DMS 273 treated with DMSO at 0.1 percent for 48 hours (cell line): ENCODE measurements around the gene BLNK.
A peak's percentile ranks its signal among the peaks of the same experiment; 100 is the strongest.
"Not testable (repeated sequence)": the region's sequence is repeated elsewhere in the genome, so short reads cannot be mapped to it uniquely, and the experiment has no call there.

Experiments used
- DNase-seq: peaks from one replicate; lab custom pipeline; 2025; lab: John Stamatoyannopoulos, UW

BLNK gene

GRCh38 chr10:96271016-96271815, at the start of gene BLNK:
BLNK (minus strand) TSS chr10:96271569; CDS start chr10:96271398, 171 bp downstream.
- DNase-seq, result peak; percentile 35

- no peak for DNase-seq
These were observed 48.5 kb upstream of the BLNK start for GRCh38 chr10:96319754-96320474.

GRCh38 chr10:96317067-96317833, 45.9 kb upstream of the BLNK start:
- DNase-seq, result no peak

- DNase-seq, result no peak
These were observed 42.0 kb upstream of the BLNK start for GRCh38 chr10:96313344-96313743.

DNA sequence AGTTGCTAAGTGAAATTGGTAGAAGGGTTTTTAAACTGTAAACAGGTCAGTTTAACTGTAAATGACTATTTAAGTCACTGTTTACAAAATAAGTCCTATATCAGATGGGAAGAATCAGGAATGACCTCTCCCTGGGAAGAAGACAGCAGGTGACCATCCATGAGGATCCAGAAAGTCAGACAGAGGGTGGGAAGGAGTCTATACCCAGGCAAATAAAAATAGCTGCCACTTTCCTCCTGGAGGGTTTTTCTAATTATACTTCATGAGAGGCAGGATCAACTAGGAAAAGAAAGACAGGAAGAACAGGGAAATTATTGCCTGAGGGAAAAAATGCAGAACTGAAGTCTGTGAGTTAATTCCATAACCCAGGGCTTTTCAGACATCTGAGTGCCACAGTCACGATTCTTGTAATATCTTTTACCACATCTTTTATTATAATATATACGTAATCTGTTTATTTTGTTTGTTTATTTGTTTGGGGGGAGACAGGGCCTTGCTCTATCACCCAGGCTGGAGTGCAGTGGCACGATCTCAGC, 39.9 kb upstream of the BLNK start:
- DNase-seq, result no peak

DNA sequence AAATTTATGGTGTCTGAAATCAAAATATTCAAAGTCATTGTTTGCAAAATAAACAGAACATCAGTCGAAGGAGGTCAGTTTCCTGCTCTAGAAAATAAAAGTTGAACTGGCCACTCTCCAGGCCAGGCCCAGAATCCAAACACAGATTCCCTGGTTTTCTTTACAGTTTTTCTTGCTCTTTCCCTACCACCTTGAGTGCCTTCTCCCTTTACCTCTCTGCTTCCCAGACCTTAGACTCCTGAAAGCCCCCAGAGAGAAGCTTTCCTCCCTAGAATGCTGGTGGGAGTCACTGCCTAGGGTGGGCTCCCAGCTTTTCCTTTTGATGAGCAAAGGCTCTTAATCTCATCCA, 38.9 kb upstream of the BLNK start:
- no peak for DNase-seq

DNA sequence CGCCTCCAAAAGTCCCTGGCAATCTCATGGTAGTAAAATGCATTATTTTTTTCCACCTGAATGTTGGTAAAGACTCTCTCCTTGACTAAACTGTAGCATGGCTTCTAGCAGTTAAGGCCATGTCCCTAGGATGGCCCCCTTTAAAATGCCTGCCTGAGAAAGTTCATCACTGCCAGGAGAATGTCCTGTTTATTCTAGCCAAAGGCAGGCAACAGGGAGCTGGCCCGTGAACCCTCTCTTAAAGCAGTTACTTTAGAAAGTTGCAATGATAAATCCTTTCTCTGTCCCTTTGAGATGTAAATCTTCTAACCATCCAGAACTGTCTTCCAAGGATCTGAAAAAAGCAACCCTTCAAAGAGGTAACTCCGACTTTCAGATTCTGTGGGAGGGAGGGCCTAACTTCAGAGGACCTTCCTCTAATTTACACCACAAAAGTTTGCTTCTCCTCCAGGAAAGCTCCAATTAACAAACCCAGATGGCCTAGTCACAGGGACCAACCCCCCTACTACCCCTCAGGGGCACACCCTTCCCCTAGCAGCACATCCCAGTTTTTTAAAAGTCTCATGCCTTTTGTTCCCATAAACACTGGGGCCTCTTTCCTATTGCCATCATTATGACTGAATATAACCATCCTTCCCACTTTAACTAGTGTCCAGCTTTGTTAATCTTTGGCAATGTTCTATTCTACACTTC, 38.4 kb upstream of the BLNK start:
- DNase-seq, result no peak

GRCh38 chr10:96308854-96309253, 37.5 kb upstream of the BLNK start:
- DNase-seq, result not testable (repeated sequence)

- peak; percentile 68 for DNase-seq
These were observed 35.1 kb upstream of the BLNK start for GRCh38 chr10:96306516-96306915.

GRCh38 chr10:96305019-96305418, 33.6 kb upstream of the BLNK start:
- no peak for DNase-seq

DNA sequence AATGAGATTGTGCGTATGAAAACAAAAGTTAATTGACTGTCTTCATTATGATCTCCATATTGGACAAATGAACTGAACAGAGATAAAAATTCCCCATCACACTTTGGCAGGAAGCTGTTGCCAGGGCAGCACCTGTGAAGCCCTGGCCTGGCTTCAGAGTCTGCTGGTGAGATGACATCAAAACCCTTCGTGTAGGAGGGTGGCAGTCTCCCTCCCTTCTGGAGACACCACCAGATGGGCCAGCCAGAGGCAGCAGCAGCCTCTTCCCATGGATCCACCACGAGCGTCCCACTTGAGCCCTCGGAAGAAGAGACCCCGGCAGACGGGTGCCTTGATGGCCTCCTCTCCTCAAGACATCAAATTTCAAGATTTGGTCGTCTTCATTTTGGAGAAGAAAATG, 32.9 kb upstream of the BLNK start, which contains the start of gene DNTT:
TSS of gene DNTT (plus strand) at position 205 of the 400 bp plus-strand sequence. CDS start at position 269, 64 bp downstream.
- no peak for DNase-seq

GRCh38 chr10:96301616-96302015, 30.2 kb upstream of the BLNK start:
- DNase-seq, result no peak

- DNase-seq, result no peak
These were observed 28.0 kb upstream of the BLNK start for GRCh38 chr10:96299383-96299782.

GRCh38 chr10:96298362-96298761, 27.0 kb upstream of the BLNK start:
- DNase-seq, result no peak

DNA sequence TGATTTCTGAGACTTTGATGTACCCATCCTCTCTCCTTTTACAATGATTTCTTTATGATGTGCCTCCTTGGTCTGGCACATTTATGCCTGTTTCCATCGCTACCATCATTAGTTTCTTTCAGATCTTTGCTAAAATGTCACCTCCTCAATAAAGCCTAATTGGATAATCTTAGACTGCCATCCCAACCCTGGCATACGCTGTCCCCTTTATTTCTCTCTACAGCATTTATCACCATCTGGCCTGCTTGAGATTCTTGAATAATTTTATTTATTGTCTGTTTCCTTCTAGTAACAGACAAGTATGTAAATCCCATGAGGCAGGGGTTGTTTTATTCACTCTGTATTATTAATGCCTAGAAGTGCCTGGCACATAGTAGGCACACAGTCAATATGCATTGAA, 26.1 kb upstream of the BLNK start:
- no peak for DNase-seq

GRCh38 chr10:96295475-96295874, 24.1 kb upstream of the BLNK start:
- no peak for DNase-seq

GRCh38 chr10:96292971-96293920, 21.9 kb upstream of the BLNK start:
- no peak for DNase-seq

DNA sequence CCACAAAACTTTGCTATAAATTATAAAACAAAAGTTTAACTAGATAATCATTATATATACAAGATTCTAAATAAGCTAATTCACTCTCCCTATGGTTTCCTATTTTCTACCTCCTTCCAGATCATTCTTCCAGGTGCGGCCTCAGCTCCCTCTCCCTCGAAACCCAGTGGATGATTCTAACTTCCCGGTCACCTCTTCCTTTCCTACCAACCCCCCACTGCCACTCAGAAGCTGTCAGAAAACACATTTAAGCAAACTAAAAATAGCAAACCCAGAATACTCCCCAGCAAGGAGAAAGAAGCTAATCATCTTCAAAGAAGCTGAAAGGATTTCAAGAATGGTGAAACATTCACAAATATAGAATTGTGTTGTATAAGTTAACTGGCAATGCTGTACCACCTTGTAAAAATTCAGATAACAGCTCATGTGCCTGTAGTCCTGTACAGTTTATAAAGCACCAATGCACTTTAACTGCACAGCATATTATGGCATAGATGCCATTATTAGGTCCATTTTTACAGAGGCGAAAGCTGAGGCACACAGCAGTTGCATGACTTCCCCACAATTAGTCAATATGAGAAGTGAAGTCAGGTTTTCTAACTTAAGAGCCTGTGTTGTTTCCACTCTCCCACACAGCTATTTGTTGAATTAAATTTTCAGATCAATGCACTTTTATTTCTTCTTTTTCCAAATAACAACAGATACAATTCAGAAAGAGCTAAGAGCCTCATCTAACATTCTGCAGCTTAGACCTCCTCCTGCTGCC, 19.2 kb upstream of the BLNK start:
- DNase-seq, result no peak

GRCh38 chr10:96289218-96289910, 18.0 kb upstream of the BLNK start:
- DNase-seq, result no peak
